Stimulated activated CD4-positive, alpha-beta T cell treated with anti-CD3 and anti-CD28 coated beads, Interleukin-4, amount 100 ng/mL, for 24 hours (primary cell): ENCODE measurements around the gene TRAPPC12.
"Not testable (repeated sequence)": the region's sequence is repeated elsewhere in the genome, so short reads cannot be mapped to it uniquely, and the experiment has no call there.

Source experiments
- DNase-seq: peaks from one replicate; pipeline ENCODE4 v3.0.0-alpha.2; 2020

Gene TRAPPC12

DNA sequence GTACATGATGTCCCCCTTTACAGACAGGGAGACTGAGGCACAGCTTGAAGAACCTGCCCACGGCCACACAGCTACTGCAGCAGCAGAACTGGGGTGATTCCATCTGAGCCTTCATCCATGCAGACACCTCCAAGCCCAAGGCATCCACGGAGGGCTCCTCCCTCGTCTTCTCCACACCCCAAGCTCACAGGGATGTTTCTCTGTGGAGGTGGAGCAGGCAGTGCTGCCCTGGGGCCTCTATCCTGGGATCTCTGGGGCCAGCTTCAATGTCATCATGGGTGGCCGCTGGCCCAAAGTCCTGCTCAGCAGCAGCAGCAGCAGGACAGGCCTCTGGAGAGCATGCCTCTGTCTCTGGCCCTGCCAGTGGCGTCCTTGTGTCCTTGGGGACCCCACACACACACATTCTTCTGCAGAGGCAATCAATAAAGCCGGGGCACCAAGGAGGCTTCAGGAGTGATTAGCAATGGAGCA lies 108.6 kb downstream of the TRAPPC12 start:
- DNase-seq, result no peak

DNA sequence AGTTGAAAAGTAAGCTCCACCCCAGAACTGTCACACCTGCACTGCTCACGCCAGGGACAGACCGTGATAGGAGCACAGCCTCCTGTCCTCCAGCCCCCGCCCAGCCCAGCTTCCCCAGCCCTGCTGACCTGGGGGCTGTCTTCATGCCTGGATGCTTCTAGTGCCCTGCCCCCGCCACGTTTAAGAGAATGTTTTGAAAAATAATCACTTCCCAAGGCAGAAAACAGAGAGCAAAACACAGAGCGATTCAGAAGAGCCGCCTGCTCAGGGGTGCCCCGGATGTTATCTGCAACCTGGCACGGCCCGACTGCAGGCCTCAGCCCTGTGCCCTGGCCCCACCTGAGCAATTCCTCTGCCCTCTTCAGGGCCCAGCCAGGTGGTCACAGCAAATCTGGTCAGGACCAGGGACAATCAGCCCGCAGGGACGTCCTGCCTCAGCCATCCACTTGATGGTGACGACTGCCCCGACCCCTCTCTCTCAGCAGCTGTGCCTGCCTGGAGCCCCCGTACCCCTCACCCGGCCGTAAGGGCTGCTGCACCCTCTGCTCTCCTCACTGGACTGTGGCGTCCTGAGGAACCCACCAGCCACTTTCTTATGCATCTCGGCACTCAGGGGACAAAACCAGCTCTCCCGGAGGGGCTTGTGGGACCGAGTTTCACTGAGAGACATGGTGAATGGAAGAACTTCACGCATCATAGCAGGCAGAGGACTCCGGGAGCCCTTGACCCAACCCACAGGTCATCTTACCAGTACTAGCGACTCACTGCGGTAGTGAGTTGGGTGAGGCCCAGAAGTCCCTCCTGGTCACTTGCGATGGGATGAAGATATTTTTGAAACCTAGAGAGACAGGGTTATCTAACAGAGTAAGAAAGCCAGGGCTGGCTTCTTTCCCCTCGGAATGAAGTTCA lies 109.6 kb downstream of the TRAPPC12 start:
- no peak for DNase-seq

DNA sequence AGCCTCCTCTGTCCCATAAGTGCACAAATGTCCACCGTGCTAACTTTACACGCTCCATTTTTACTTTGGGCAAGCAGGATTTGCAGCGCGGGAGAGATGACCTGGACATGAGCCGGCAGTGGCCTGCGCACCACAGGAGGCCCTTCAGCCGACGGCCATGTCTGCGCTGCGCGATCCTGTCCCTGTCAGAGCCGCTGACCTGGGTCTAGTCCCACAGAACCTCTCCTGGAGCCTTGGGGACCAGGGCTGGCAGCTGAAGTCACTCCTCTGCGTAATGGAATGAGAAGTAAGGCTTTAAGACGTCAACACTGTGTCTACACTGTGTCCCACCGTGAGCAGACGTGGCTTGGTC lies 110.2 kb downstream of the TRAPPC12 start:
- DNase-seq, result no peak

DNA sequence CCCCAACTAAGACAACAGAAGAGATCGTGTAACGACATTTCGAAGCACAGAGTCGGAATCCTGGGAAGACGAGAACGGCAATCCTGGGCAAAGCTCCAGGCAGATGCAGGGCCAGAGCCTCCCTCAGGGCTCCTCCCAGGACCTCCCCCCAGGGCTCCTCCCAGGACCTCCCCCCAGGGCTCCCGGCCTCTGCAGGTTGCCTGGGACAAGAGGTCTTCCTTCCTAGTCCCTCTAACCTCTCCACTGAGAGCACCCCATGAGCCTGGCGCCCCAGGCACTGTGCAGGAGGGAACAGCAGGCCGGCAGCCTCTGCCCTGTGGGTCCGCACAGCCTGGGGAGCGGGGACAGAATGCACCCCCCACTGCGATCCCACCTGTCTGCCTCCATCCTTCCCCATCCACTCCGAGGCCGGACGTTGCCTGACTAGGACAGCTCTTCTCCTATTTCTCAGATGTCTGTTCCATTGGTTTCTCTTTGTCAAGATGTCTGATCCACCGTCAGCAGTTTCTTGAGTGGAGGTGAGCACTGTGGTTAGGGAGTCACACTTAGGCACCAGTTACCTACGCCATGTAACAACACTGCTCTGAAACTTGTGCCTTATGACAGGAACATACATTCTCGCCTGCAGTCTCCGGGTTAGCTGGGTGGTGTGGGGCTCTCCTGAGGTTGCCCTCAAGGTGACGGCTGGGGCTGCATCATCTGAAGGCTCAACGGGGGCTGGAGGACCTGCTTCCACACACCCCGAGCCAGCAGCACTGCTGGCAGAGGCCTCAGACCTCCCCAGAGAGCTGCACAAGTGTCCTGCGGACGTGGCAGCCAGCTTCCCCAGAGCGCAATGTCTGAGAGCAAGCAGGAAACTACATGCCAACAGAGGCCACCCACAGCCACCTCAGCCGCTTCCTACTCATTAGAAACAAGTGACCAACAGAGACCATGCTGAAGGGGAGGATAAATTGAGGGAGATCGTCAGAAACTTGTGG lies 111.0 kb downstream of the TRAPPC12 start:
- DNase-seq, result no peak

DNA sequence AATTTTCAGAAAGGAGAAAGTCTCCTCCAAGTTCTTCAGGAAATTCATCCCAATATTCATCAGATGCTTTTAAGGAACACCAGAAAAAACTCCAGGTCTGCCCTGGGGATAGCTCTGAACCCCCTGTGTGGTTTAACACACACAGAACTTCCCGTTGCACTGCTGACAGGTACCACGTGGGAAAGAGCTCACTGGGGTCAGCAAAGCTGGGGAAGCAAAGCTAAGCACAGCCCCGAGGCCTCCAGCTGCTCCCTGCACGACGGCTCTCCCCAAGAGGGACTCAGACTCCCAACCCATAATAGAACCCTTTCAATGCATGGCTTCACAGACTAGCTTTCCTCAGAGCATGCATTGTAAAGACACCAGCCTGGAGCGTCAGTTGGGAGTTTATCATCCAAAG lies 111.8 kb downstream of the TRAPPC12 start:
- DNase-seq, result no peak

DNA sequence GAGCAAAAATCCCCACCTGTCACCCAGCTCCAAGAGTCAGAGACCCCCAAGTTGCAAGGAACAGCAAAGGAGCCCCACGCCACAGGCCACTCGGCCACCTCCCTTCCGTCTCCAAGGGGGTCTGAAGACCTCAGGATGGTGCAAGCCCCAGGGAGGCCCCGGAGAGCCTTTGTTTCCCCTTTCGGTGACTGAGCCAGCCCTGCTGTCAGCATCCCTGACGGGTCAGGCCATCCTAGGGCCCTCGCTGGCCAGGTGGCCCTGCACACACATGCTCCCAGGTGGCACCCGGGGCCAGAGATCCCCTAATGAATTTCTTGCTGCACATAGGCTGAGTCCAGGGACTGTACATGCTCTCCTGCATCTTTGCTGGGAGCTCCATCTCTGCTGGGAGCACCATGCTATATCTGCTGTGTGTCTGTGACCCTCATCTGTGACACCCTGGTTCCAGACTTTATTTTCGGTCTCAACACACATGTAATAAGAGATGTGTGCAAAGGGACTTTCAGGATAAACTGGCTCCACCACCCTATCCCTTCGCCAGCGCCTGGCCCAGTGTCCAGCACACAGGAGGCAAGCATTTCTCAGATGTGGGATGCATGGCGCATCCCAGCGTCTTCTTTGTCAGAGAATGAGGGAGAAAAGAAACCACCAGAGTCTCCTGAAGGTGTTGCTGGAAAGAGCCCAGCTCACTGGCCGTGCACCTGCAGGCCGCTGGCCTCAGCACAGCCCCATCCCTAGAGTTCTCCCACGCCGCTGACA lies 112.4 kb downstream of the TRAPPC12 start:
- no peak for DNase-seq

DNA sequence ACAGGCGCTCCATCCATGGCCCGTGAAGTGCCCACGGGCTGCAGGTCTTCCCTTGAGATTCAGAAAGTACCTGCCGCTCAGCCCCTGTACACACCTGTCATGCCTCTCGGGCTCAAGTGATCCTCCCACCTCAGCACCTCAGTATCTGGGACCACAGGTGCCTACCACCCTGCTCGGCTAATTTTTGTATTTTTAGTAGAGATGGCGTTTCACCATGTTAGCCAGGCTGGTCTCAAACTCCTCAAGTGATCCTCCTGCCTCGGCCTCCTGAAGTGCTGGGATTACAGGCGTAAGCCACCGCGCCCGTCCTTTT lies 112.9 kb downstream of the TRAPPC12 start:
- not testable (repeated sequence) for DNase-seq

DNA sequence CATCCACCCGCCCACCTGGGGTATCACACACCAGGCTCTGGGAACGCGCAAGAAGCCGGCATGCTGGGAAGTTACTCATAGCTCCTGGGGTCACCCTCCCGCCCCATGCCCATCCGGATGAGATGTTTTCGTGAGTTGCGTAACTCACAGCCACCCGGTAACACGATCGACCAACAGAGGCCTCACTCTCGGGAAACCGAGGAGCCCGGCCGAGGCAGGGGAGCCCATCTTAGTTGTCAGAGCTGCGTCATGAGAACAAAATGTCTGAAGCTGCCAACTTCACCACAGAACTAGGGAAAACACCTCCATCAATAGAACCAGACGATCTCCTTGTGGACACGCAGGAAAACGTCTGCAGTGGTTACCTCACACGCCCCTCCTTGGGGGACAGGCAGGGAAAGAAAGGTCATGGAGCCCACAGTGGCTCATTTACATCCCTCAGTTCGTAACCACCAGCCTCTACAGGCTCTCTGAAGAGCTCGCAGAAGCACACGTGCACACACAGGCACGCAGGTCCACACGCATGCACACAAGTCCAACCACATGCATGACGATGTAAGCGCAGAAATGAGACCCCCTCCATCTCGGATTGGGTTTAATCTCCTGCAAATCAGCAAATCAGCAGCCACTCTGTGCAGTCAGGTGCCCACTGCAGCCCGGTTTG lies 113.6 kb downstream of the TRAPPC12 start:
- DNase-seq, result no peak

DNA sequence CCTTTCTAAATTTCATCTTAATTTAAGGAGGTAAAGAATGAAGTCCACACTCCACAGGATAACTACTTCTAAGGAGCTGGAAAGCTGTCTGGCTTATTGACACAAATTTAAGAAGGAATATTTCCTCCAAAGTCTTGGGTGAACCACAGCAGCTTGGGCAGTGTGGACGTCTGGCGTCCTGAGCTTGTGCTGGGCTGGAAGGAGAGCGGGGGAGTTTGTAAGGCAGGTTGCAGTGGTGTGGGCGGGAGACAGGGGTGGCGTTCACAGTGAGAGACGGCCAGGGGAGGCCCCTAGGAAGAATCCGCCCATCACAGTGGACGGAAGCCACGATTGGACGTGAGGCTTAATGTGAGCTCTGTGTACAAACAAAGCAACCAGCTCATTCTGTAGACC lies 114.1 kb downstream of the TRAPPC12 start:
- DNase-seq, result no peak

DNA sequence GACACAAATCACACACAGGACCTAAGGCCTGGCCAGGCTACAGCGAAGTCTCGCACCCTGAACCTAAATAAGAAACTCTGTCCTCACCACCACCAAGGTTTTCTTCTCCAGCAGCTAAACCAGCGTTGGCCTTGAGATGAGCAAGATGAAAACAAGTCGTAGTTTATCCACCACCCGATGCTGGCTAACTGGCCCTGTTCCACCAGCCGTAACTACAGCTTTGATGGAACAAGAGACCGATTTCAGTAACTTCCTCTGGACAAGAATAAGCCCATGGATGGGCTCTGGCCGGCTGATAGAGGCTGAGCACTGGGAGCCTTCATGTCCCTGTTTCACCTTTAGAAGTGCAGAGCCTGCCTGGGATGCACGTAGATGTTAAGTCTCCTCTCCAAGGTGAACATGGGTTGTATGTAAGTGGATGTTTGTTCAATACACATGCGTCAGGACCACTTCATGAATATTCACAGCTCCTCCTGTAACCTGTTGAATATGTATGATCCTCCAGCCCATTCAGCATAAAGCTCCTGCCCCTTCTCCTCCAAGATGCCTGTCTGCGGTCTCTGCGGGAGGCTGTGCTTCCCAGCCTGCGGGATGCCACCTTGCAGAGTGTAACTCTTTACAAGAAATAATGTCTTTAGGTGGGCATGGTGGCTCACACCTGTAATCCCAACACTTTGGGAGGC lies 115.6 kb downstream of the TRAPPC12 start:
- no peak for DNase-seq

DNA sequence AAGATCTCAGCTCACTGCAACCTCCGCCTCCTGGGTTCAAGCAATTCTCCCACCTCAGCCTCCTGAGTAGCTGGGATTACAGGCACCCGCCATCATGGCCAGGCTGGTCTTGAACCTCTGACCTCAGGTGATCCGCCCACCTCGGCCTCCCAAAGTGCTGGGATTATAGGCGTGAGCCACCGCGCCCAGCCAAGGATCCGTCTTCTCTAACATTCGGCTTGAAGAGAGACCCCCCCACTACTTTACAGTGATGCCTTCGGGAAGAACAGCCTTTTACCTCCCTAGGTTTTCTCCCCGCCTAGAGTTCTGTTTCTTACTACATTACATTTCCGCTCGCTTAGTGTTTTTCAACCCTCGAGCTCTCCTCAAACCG lies 117.2 kb downstream of the TRAPPC12 start:
- DNase-seq, result not testable (repeated sequence)

DNA sequence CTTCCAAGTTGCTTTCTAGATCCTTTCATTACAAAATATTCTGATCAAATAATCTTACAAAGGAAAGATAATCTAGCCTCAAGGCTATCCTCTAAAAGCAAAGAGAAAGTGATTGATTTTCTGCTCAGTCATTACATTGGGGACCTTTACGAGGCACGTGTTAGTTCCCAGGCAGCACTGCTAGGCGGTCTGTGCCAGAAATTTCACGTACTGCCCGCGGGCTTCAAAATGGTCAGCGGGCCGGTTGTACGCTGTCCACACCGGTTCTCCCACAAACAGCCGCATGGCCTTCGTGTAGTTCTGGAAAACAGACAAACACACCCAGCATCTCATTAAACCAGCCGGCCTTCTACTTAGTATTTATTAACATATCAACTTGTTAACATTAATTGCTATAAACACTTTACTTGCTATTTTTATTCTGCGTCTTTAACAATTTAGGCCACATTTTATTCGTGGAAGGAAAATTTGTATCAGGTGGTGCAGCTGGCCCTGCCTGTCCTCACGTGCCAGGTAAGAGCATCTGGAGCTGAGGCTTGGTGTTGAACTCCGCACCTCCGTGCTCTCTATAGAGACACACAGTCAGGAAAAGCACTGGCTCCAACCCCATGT lies 119.4 kb downstream of the TRAPPC12 start:
- DNase-seq, result no peak

DNA sequence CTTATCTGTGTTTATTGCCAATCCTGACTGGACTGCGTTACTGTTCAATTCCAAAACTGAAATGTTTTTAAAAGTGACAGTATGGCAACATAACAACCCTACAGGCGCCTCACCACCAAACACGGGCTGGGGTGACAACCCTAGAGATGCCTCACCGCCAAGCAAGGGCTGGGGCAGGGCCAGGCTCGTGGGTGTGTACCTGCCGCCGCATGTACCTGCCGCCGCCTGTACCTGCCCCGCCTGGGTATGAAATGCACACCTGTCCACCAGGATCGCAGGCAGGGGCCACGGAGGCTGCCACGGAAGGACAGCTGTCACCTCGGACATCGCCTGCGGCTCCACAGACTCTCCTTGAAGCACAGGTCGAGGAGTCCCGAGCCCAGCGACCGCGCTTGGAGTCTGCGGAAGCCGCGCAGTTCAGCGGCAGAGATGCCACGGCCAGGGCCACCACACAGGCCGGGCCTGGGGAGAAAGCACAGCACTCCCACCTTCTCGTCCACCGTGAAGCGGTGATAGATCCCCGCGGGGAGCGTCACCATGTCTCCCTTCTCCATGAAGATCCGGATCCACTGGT lies 120.9 kb downstream of the TRAPPC12 start:
- DNase-seq, result no peak

DNA sequence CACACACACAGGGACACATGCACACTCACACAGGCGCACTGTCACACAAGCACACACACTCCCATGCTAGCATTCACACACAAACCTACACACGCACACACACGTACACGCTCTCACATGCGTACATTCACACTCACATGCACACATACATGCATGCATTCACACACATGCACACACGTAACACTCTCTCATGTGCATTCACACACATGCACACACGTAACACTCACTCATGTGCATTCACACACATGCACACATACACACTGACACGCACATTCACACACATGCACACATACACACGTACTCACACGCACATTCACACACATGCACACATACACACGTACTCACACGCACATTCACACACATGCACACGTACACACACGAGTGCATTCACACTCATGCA lies 123.6 kb downstream of the TRAPPC12 start:
- no peak for DNase-seq

DNA sequence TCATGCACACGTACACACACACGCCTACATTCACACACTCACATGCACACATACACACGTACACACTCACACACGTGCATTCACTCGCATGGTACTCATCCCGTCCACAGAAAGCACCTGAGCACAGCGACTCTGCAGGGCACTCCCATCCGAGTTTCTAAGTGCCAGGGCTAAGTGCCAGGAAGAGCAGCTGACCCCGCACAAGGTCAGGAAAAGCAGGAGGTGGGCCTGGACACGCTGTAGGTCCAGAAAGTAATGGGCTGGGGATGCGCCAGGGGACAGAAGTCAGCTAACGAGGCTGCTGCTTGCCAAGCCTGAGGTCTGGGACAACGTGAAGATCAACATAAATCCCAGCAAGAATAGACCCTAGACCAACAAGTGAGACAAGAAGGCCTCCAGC lies 124.0 kb downstream of the TRAPPC12 start:
- no peak for DNase-seq

DNA sequence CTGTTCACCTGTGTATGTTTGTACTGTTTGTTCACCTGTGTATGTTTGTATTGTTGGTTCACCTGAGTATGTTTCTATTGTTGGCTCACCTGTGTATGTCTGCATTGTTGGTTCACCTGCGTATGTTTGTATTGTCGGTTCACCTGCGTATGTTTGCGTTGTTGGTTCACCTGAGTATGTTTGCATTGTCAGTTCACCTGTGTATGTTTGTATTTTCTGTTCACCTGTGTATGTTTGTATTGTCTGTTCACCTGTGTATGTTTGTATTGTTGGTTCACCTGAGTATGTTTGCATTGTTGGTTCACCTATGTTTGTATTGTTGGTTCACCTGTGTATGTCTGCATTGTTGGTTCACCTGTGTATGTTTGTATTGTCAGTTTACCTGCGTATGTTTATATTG lies 125.2 kb downstream of the TRAPPC12 start:
- no peak for DNase-seq

DNA sequence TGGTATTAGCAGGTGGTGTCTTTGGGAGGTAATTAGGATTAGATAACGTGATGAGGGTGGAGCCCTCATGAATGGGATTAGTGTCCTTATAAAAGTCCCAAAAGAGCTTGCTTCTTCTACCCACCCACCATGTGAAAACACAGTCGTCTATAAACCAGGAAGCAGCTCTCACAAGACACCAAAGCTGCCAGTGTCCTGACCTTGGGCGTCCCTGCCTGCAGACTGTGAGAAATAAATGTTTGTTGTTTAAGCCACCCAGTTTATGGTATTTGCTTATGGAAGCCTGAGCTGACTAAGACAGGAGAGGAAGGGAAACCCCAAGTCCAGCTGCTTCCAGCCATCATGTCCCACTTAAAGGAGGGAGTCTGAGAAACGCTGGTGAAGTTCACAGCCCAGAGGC lies 126.3 kb downstream of the TRAPPC12 start:
- DNase-seq, result no peak

DNA sequence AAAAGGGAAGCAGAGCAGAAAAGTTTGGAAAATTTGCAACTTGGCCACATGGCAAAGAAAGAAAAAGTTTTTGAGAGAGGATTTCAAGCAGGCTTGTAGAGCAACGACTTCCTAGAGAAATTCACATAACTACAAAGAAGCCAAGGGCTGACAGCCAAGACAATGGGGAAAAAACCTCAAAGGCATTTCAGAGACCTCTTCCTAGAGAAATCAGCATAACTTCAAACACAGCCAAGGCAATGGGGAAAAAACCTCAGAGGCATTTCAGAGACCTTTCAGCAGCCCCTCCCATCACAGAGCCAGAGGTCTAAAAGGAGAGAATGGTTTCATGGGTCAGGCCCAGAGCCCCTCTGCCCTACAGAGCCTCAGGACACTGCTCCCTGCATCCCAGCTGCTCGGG lies 132.6 kb downstream of the TRAPPC12 start:
- DNase-seq, result no peak

DNA sequence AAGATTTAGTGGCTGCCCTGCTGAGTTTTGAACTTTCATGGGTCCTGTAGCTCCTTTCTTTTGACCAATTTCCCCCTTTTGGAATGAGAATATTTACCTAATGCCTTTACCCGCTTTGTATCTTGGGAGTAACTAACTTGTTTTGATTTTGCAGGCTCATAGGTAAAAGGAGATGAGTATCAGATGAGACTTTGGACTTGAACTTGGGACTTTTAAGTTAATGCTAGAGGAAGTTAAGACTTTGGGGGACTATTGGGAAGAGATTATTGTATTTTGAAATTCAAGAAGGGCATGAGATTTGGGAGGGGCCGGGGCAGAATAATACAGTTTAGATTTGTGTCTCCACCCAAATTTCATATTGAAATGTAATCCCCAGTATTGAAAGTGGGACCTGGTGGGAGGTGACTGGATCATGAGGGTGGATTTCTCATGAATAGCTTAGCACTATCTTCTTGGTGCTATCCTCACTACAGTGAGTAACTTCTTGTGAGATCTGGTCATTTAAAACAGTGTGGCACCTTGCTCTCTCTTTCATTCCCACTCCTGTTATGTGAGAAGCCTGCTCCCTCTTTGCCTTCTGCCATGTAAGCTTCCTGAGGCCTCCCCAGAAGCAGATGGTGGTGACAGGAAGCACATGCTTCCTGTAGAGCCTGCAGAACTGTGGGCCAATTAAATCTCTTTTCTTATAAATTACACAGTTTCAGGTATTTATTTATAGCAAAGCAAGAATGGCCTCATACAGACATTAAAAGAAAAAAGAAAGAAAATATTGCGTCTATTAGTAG lies 133.7 kb downstream of the TRAPPC12 start:
- DNase-seq, result no peak

DNA sequence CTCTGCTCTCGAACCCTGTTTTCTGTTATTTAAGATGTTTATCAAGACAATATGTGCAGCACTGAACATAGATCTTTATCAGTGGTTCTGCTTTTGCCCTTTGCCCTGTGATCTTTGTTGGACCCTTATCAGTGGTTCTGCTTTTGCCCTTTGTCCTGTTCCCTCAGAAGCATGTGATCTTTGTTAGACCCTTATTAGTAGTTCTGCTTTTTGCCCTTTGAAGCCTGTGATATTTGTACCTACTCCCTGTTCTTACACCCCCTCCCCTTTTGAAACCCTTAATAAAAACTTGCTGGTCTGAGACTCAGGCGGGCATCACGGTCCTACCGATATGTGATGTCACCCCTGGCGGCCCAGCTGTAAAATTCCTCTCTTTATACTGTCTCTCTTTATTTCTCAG lies 135.9 kb downstream of the TRAPPC12 start:
- not testable (repeated sequence) for DNase-seq
